Smooth muscle cell (in vitro differentiated cells): Measurements from ENCODE around the gene FBXW7. TPM values are rescaled to one million over a fixed set of nuclear protein-coding genes. Genes with fewer than 3 reads are reported as not detected.

Experiments used
- DNase-seq: peaks from one replicate; lab custom pipeline; 2025; ENCODE audit not compliant: unreplicated experiment; lab: John Stamatoyannopoulos, UW
- H2AFZ ChIP-seq: fragments of 200-600 bp; sonication (generic); 2 replicates; pipeline ENCODE4 v1.6.0; 2016; ENCODE audit warnings: antibody characterized with exemption, low read depth, mild to moderate bottlenecking
- H3F3A ChIP-seq: fragments of 200-600 bp; sonication (generic); 2 replicates; pipeline ENCODE4 v1.6.0; 2017; ENCODE audit warnings: antibody characterized with exemption, low read depth
- H3K27ac ChIP-seq: fragments of 200-600 bp; sonication (generic); 2 replicates; pipeline ENCODE4 v1.5.1; 2016; ENCODE audit warnings: low read depth, mild to moderate bottlenecking
- H3K27me3 ChIP-seq: fragments of 200-600 bp; sonication (generic); 2 replicates; pipeline ENCODE4 v1.6.1; 2016; ENCODE audit warnings: low read depth, mild to moderate bottlenecking
- H3K36me3 ChIP-seq: fragments of 200-600 bp; sonication (generic); 2 replicates; pipeline ENCODE4 v1.5.1; 2016; ENCODE audit warnings: low read depth
- H3K4me1 ChIP-seq: fragments of 200-600 bp; sonication (generic); 2 replicates; pipeline ENCODE4 v1.5.1; 2016; ENCODE audit warnings: low read depth
- H3K4me2 ChIP-seq: fragments of 200-600 bp; sonication (generic); 2 replicates; pipeline ENCODE4 v1.6.0; 2016; ENCODE audit warnings: mild to moderate bottlenecking
- H3K4me3 ChIP-seq: fragments of 200-600 bp; sonication (generic); 2 replicates; pipeline ENCODE4 v1.5.1; 2016; ENCODE audit warnings: mild to moderate bottlenecking
- H3K79me2 ChIP-seq: fragments of 200-600 bp; sonication (generic); 2 replicates; pipeline ENCODE4 v1.6.0; 2016; ENCODE audit warnings: low read depth, mild to moderate bottlenecking
- H3K9ac ChIP-seq: fragments of 200-600 bp; sonication (generic); 2 replicates; pipeline ENCODE4 v1.6.0; 2016; ENCODE audit warnings: low read depth
- H3K9me3 ChIP-seq: fragments of 200-600 bp; sonication (generic); replicated peaks from 2 replicates; pipeline ENCODE4 v1.5.1; 2016; ENCODE audit warnings: low read depth
- H4K20me1 ChIP-seq: fragments of 200-600 bp; sonication (generic); 2 replicates; pipeline ENCODE4 v1.6.0; 2016; ENCODE audit warnings: low read depth
- CTCF ChIP-seq: fragments of 200-600 bp; sonication (generic); IDR thresholded peaks from 2 replicates; pipeline ENCODE4 v1.5.1; 2017; ENCODE audit warnings: borderline replicate concordance, mild to moderate bottlenecking, antibody characterized with exemption; ENCODE audit not compliant: insufficient read depth, poor library complexity, severe bottlenecking
- WGBS: methylation state at CpG from one replicate; pipeline ENCODE4 v1.1.7; 2016; ENCODE audit warnings: low lambda C conversion rate; 5-methylcytosine and 5-hydroxymethylcytosine counted together
- polyA plus RNA-seq: library from polyadenylated mRNA; unstranded; fragments of >200 nt; fragmentation: Nextera tagmentation; extraction: Ambion mirVana; gene quantifications from 2 replicates; pipeline ENCODE4 v1.2.1, GENCODE V29; 2016
- total RNA-seq: library from RNA; depleted of rRNA; stranded (reverse); fragments of >200 nt; gene quantifications from 2 replicates; pipeline ENCODE4 v1.2.3, GENCODE V29; 2014

Gene FBXW7
- total and polyA plus RNA-seq, 2 experiments from 2014 or later: 16.4 to 31.6 TPM

DNA sequence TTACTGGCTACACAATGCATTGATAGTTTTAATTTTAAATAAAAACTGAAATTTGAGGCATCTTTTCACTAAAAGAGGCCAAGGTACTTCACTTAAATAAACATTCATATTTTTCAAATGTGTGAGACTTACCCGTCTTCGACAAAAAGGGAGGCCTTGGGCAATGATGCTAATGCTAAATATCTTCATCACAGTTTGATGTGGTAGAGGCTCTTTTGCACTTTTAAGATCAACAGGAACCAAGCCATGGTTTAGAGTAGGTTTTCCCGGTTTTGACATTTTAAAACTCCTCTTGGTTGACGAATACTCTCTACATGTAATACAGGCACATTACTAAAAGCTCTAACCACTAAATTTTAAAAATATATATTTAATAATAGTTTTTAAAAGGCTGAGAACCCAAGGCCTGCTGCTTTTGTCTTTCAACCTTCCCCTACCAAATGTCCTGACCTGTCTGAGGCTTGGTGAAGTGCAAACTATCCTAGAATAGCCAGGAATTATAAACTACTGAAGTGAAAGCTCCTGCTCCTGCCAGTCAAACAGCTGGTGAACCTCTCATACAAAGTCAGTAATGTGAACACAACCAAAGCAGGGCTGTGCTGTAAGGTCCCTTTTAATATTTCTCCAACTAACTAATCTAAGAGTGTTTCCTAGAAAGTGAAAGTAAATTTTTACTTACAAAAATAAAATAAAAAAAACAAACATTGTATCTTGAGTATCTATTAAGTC, 153.7 kb downstream of the FBXW7 start:
- no peak overlapping the region for H3K4me2 ChIP-seq
- WGBS: 92% methylated on average over 4 of the region's 4 CpGs
- peaks cover 17% of the 10 kb centered on the region for H4K20me1 ChIP-seq
- DNase-seq: no peak
- H3K4me1 ChIP-seq: no peaks in the 10 kb centered on the region
- no peak overlapping the region for H3K9ac ChIP-seq
- H3K27me3 ChIP-seq: no peaks in the 10 kb centered on the region
- no peak for TF ChIP-seq CTCF
- no peak overlapping the region for H3K27ac ChIP-seq
- H3K9me3 ChIP-seq: no peaks in the 10 kb centered on the region
- peaks cover 20% of the 10 kb centered on the region for H3K79me2 ChIP-seq
- H3K36me3 ChIP-seq: no peaks in the 10 kb centered on the region
- no peaks in the 10 kb centered on the region for H3F3A ChIP-seq
- no peak overlapping the region for H3K4me3 ChIP-seq
- no peak overlapping the region for H2AFZ ChIP-seq

GRCh38 chr4:152380919-152381318, 155.0 kb downstream of the FBXW7 start:
- H3F3A ChIP-seq: no peaks in the 10 kb centered on the region
- no peak overlapping the region for H3K4me2 ChIP-seq
- no peak for DNase-seq
- peaks cover 10% of the 10 kb centered on the region for H4K20me1 ChIP-seq
- no peaks in the 10 kb centered on the region for H3K36me3 ChIP-seq
- no peak overlapping the region for H2AFZ ChIP-seq
- no peak for TF ChIP-seq CTCF
- H3K4me3 ChIP-seq: no peak overlapping the region
- no peaks in the 10 kb centered on the region for H3K27me3 ChIP-seq
- H3K9ac ChIP-seq: no peak overlapping the region
- H3K27ac ChIP-seq: no peak overlapping the region
- no peaks in the 10 kb centered on the region for H3K9me3 ChIP-seq
- no peaks in the 10 kb centered on the region for H3K4me1 ChIP-seq
- H3K79me2 ChIP-seq: peaks cover 13% of the 10 kb centered on the region
- WGBS: 98% methylated on average over 2 of the region's 2 CpGs

GRCh38 chr4:152380185-152380584, 155.7 kb downstream of the FBXW7 start:
- no peaks in the 10 kb centered on the region for H3K4me1 ChIP-seq
- no peaks in the 10 kb centered on the region for H3K36me3 ChIP-seq
- H3K27me3 ChIP-seq: no peaks in the 10 kb centered on the region
- no peak overlapping the region for H3K4me2 ChIP-seq
- no peak overlapping the region for H3K9ac ChIP-seq
- no peak for DNase-seq
- TF ChIP-seq CTCF: no peak
- WGBS: 95% methylated on average over 3 of the region's 3 CpGs
- no peak overlapping the region for H3K4me3 ChIP-seq
- H4K20me1 ChIP-seq: peaks cover 8% of the 10 kb centered on the region
- H3K9me3 ChIP-seq: no peaks in the 10 kb centered on the region
- peaks cover 13% of the 10 kb centered on the region for H3K79me2 ChIP-seq
- no peak overlapping the region for H3K27ac ChIP-seq
- no peaks in the 10 kb centered on the region for H3F3A ChIP-seq
- H2AFZ ChIP-seq: no peak overlapping the region
